DOHH2 (cell line): ENCODE data around the gene MAP1LC3C.

Source experiments
- H3F3A ChIP-seq: fragments of 200-600 bp; sonication (generic), shearing (Covaris generic); 2 replicates; pipeline ENCODE4 v1.6.0; 2016; ENCODE audit warnings: antibody characterized with exemption, mild to moderate bottlenecking; ENCODE audit not compliant: control insufficient read depth, insufficient read depth
- H3K27ac ChIP-seq: fragments of 200-600 bp; sonication (generic); 2 replicates; pipeline ENCODE4 v1.5.1; 2014; ENCODE audit warnings: low read depth, mild to moderate bottlenecking, low read length, moderate library complexity
- H3K27me3 ChIP-seq: fragments of 200-600 bp; sonication (generic); 2 replicates; pipeline ENCODE4 v1.6.1; 2014; ENCODE audit warnings: mild to moderate bottlenecking, low read length, mixed read lengths; ENCODE audit not compliant: control insufficient read depth
- H3K36me3 ChIP-seq: fragments of 200-600 bp; sonication (generic); 2 replicates; pipeline ENCODE4 v1.6.1; 2014; ENCODE audit warnings: mild to moderate bottlenecking, low read length, moderate library complexity, mixed read lengths; ENCODE audit not compliant: control insufficient read depth
- H3K4me1 ChIP-seq: fragments of 200-600 bp; sonication (generic); 2 replicates; pipeline ENCODE4 v1.6.1; 2014; ENCODE audit warnings: mild to moderate bottlenecking, low read length, mixed read lengths; ENCODE audit not compliant: control insufficient read depth
- H3K4me2 ChIP-seq: fragments of 200-600 bp; sonication (generic); 2 replicates; pipeline ENCODE4 v1.6.0; 2014; ENCODE audit warnings: mild to moderate bottlenecking, low read length, moderate library complexity
- H3K4me3 ChIP-seq: fragments of 200-600 bp; sonication (generic); 2 replicates; pipeline ENCODE4 v1.5.1; 2014; ENCODE audit warnings: mild to moderate bottlenecking, low read length, mixed read lengths
- H3K79me2 ChIP-seq: fragments of 200-600 bp; sonication (generic); 2 replicates; pipeline ENCODE4 v1.6.1; 2014; ENCODE audit warnings: mild to moderate bottlenecking, low read length, mixed read lengths; ENCODE audit not compliant: control insufficient read depth
- H3K9me2 ChIP-seq: fragments of 200-600 bp; sonication (generic); replicated peaks from 2 replicates; pipeline ENCODE4 v1.6.1; 2014; ENCODE audit warnings: mild to moderate bottlenecking, low read length, mixed read lengths; ENCODE audit not compliant: control insufficient read depth
- H3K9me3 ChIP-seq: fragments of 200-600 bp; sonication (generic); 2 replicates; pipeline ENCODE4 v1.6.1; 2014; ENCODE audit warnings: antibody characterized with exemption, low read length, mixed read lengths; ENCODE audit not compliant: control insufficient read depth, insufficient read depth
- H4K20me1 ChIP-seq: fragments of 200-600 bp; sonication (generic); 2 replicates; pipeline ENCODE4 v1.6.0; 2014; ENCODE audit warnings: low read depth, mild to moderate bottlenecking, antibody characterized with exemption, low read length, moderate library complexity; ENCODE audit not compliant: control insufficient read depth, insufficient read depth
- EZH2phosphoT487 ChIP-seq: fragments of 200-600 bp; sonication (generic); IDR thresholded peaks from 2 replicates; pipeline ENCODE4 v1.6.1; 2017; ENCODE audit warnings: borderline replicate concordance, mild to moderate bottlenecking, antibody characterized with exemption, low read length, moderate library complexity, mixed read lengths
- TF ChIP-seq, protein P1 (sequence below): fragments of 200-600 bp; sonication (generic); IDR thresholded peaks from one replicate; pipeline ENCODE4 v1.5.1; 2014; ENCODE audit warnings: antibody characterized with exemption, mild to moderate bottlenecking, low read depth, low read length; ENCODE audit not compliant: poor library complexity, severe bottlenecking

Gene MAP1LC3C

DNA sequence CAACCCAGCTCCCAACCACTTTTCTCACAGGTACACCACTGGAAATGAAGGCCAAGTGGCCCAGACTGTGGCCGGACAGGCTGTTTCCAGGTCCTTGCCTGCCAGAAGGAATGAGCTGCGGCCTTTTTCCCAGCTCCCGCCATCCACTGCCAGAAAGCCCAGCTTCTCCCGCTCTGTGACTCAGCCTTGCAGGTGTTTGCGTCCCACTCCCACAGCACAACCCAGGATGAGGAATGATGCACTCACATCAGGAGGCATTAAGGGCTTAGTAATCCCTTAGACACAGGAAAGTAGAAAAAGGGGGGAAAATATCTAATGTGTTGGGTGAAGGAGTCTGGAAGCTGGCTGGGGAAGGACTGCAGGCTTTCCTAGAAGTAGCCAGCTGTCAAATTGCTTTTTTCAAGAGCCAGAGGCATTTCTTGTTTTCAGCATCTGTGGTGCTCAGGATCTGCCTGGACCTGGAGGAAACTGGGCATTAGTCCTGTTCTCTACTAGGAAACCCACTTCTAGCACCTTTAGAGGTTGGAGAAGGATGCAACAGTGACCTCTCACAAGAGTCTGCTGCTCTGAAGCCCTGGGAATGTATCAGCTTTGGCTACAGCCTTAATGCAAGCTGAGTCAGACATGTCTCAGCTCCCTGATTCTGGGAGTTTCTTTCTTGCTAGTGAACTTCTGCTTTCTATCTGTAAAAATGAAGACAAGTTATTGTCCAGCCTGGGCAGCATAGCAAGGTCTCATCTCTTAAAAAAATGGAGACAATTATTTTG lies 13.2 kb upstream of the MAP1LC3C start:
- Histone ChIP-seq H3F3A (no peaks in the 10 kb centered on the region), H3K36me3 (no peaks in the 10 kb centered on the region), H3K9me2 (no peaks in the 10 kb centered on the region), H3K9me3 (no peaks in the 10 kb centered on the region), H3K27ac (no peak overlapping the region), H3K4me2 (no peak overlapping the region), H3K4me3 (no peak overlapping the region), H3K27me3 (peaks cover 11% of the 10 kb centered on the region), H4K20me1 (no peaks in the 10 kb centered on the region), H3K79me2 (no peaks in the 10 kb centered on the region), H3K4me1 (no peaks in the 10 kb centered on the region)
- TF ChIP-seq, protein P1, sequence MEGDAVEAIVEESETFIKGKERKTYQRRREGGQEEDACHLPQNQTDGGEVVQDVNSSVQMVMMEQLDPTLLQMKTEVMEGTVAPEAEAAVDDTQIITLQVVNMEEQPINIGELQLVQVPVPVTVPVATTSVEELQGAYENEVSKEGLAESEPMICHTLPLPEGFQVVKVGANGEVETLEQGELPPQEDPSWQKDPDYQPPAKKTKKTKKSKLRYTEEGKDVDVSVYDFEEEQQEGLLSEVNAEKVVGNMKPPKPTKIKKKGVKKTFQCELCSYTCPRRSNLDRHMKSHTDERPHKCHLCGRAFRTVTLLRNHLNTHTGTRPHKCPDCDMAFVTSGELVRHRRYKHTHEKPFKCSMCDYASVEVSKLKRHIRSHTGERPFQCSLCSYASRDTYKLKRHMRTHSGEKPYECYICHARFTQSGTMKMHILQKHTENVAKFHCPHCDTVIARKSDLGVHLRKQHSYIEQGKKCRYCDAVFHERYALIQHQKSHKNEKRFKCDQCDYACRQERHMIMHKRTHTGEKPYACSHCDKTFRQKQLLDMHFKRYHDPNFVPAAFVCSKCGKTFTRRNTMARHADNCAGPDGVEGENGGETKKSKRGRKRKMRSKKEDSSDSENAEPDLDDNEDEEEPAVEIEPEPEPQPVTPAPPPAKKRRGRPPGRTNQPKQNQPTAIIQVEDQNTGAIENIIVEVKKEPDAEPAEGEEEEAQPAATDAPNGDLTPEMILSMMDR: no peak
- no peak for TF ChIP-seq EZH2phosphoT487

DNA sequence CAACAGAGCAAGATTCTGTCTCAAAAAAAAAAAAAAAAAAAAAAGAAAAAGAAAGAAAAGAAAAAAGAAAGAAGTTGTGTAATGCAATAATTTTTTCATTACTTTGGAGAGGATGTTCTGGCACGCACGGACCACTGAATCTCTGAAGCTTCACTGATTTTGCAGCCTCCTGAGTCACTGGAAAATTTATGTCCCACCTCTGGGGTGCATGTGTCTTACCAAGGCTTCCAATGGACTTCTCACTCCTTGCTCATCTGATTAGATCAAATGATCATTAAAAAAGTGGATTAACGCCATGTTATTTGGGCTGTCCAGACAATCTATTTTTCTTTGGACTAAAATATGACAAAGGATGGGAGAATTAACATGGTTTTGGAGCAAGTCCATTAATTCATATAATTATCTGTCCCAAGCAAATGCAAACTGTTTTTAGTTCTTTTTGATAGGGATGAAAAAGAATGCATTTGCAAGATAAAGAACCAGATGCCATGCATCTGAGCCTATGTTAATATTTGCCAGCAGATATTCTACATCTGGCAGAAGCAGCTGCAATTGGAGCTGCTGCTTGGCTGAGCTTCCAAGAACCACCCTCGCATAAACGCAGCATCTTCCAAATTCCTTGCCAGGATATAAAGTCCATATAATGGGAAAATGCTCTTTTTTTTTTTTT lies 10.1 kb upstream of the MAP1LC3C start:
- H3F3A ChIP-seq: no peaks in the 10 kb centered on the region
- H3K9me2 ChIP-seq: no peaks in the 10 kb centered on the region
- no peak for TF ChIP-seq EZH2phosphoT487
- H3K27ac ChIP-seq: no peak overlapping the region
- no peaks in the 10 kb centered on the region for H3K79me2 ChIP-seq
- H3K9me3 ChIP-seq: no peaks in the 10 kb centered on the region
- no peaks in the 10 kb centered on the region for H4K20me1 ChIP-seq
- no peaks in the 10 kb centered on the region for H3K36me3 ChIP-seq
- H3K27me3 ChIP-seq: peaks cover 8% of the 10 kb centered on the region
- no peak overlapping the region for H3K4me2 ChIP-seq
- no peaks in the 10 kb centered on the region for H3K4me1 ChIP-seq
- H3K4me3 ChIP-seq: no peak overlapping the region

DNA sequence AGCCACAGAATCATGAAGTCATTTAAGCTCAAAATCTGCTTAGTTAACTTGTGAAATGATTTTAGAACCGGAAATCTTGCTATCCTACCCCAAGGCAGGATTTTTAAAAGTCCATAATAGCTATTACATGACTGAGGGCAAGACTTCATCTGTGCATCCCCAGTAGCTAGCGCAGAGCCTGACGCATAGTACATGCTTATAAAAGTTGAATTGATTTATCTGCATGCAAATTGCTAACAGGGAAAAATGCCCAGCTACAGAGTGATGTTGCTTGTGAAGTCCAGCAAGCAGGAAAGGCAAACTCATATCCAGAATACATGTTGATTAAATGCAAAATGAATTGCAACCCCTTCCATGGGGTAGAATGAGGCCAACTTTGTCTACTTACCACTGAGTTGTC lies 8.1 kb upstream of the MAP1LC3C start:
- Histone ChIP-seq H3K36me3 (no peaks in the 10 kb centered on the region), H3K4me3 (no peak overlapping the region), H3K9me2 (no peaks in the 10 kb centered on the region), H3K79me2 (no peaks in the 10 kb centered on the region), H3K27me3 (peaks cover 8% of the 10 kb centered on the region), H3K27ac (no peak overlapping the region), H4K20me1 (no peaks in the 10 kb centered on the region), H3K4me2 (no peak overlapping the region), H3F3A (no peaks in the 10 kb centered on the region), H3K9me3 (no peaks in the 10 kb centered on the region), H3K4me1 (no peaks in the 10 kb centered on the region)
- no peak for TF ChIP-seq EZH2phosphoT487
- TF ChIP-seq, protein P1: no peak
